ENCODE data around the gene SERPINA3. TPM values are rescaled to one million over a fixed set of nuclear protein-coding genes. Genes with fewer than 3 reads are reported as not detected.
"Not testable (repeated sequence)": the region's sequence is repeated elsewhere in the genome, so short reads cannot be mapped to it uniquely, and the experiment has no call there.

Gene SERPINA3
- total RNA-seq, 2 donors from 2014 or later, result 5.7 to 11.8 TPM

- no peak overlapping the region for H3K27ac ChIP-seq
- no peaks in the 10 kb centered on the region for H3K27me3 ChIP-seq
- TF ChIP-seq CTCF (IDR thresholded peaks at IDR 0.05), result no peak
- H3K4me1 ChIP-seq, result peaks cover 4% of the 10 kb centered on the region
- H3K9me3 ChIP-seq, result no peaks in the 10 kb centered on the region
- no peak for DNase-seq
- intact Hi-C loops (cut with DNase I), result no loop called here
- no peaks in the 10 kb centered on the region for H3K36me3 ChIP-seq
- no peak overlapping the region for H3K4me3 ChIP-seq
- H3K9ac ChIP-seq (ENCODE audit: low read depth in 2 of 2, low read length in 2 of 2), result no peak overlapping the region
Measured at GRCh38 chr14:94602722-94603121, 9.5 kb upstream of the SERPINA3 start.

GRCh38 chr14:94605361-94605760, 6.8 kb upstream of the SERPINA3 start:
- Histone ChIP-seq H3K4me3 (no peak overlapping the region), H3K4me1 (no peaks in the 10 kb centered on the region), H3K9me3 (no peaks in the 10 kb centered on the region), H3K27me3 (no peaks in the 10 kb centered on the region), H3K9ac (ENCODE audit: low read depth in 2 of 2, low read length in 2 of 2) (no peak overlapping the region), H3K36me3 (no peaks in the 10 kb centered on the region), H3K27ac (no peak overlapping the region)
- no peak for DNase-seq
- no peak for TF ChIP-seq CTCF (IDR thresholded peaks at IDR 0.05)
- intact Hi-C loops (cut with DNase I), result no loop called here

GRCh38 chr14:94608966-94609365, 3.2 kb upstream of the SERPINA3 start:
- DNase-seq; H3K9ac ChIP-seq (ENCODE audit: low read depth in 2 of 2, low read length in 2 of 2); H3K27me3 ChIP-seq; H3K27ac ChIP-seq; H3K4me3 ChIP-seq; H3K36me3 ChIP-seq; intact Hi-C loops (cut with DNase I); H3K4me1 ChIP-seq; H3K9me3 ChIP-seq: not testable (repeated sequence)

GRCh38 chr14:94611179-94611578, 1.0 kb upstream of the SERPINA3 start:
- no peak for DNase-seq
- H3K9me3 ChIP-seq, result no peaks in the 10 kb centered on the region
- no peak for TF ChIP-seq CTCF (IDR thresholded peaks at IDR 0.05)

GRCh38 chr14:94612580-94613554, 676 bp downstream of the SERPINA3 start:
- no peak for DNase-seq
- TF ChIP-seq CTCF (IDR thresholded peaks at IDR 0.05), result no peak
- H3K9ac ChIP-seq (ENCODE audit: low read depth in 2 of 2, low read length in 2 of 2), result no peak overlapping the region
- H3K27me3 ChIP-seq, result no peaks in the 10 kb centered on the region
- no peaks in the 10 kb centered on the region for H3K4me1 ChIP-seq
- intact Hi-C loops (cut with DNase I), result no loop called here
- no peaks in the 10 kb centered on the region for H3K9me3 ChIP-seq
- H3K36me3 ChIP-seq, result no peaks in the 10 kb centered on the region
- no peak overlapping the region for H3K27ac ChIP-seq
- H3K4me3 ChIP-seq, result no peak overlapping the region

More at GRCh38 chr14:94611179-94611578, 1.0 kb upstream of the SERPINA3 start:
- Histone ChIP-seq H3K27ac (no peak overlapping the region), H3K4me1 (no peaks in the 10 kb centered on the region), H3K27me3 (no peaks in the 10 kb centered on the region), H3K4me3 (no peak overlapping the region), H3K9ac (ENCODE audit: low read depth in 2 of 2, low read length in 2 of 2) (no peak overlapping the region), H3K36me3 (no peaks in the 10 kb centered on the region)
- intact Hi-C loops (cut with DNase I), result no loop called here

Data from colonic mucosa (tissue), 4 donors.